ENCODE data around the gene BEND3.

BEND3 gene

DNA sequence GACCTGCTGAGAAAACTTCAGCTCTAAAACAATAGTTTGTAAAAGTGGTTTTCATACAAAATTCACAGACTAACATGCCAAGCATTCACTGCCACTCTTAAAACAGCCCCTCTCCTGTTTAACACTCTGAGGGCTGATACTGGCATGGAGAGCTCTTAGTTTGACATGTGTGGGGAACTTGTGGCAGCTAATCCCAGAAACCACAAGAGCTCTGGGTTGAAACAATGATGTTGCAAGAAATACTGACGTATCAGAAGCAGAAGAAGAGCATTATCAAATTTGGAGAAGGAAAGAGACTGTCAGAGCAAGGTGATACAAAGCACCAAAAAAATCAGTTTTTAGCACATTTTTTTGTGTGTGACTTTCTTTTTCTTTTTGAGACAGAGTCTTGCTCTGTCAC, 5.1 kb downstream of the BEND3 start:
- DNase-seq (ENCODE audit: low read depth): peak; percentile 21
- TF ChIP-seq, protein P1, sequence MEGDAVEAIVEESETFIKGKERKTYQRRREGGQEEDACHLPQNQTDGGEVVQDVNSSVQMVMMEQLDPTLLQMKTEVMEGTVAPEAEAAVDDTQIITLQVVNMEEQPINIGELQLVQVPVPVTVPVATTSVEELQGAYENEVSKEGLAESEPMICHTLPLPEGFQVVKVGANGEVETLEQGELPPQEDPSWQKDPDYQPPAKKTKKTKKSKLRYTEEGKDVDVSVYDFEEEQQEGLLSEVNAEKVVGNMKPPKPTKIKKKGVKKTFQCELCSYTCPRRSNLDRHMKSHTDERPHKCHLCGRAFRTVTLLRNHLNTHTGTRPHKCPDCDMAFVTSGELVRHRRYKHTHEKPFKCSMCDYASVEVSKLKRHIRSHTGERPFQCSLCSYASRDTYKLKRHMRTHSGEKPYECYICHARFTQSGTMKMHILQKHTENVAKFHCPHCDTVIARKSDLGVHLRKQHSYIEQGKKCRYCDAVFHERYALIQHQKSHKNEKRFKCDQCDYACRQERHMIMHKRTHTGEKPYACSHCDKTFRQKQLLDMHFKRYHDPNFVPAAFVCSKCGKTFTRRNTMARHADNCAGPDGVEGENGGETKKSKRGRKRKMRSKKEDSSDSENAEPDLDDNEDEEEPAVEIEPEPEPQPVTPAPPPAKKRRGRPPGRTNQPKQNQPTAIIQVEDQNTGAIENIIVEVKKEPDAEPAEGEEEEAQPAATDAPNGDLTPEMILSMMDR (IDR thresholded peaks at IDR 0.05; ENCODE audit: insufficient read depth, low read depth, low read length, missing control alignments): no peak

DNA sequence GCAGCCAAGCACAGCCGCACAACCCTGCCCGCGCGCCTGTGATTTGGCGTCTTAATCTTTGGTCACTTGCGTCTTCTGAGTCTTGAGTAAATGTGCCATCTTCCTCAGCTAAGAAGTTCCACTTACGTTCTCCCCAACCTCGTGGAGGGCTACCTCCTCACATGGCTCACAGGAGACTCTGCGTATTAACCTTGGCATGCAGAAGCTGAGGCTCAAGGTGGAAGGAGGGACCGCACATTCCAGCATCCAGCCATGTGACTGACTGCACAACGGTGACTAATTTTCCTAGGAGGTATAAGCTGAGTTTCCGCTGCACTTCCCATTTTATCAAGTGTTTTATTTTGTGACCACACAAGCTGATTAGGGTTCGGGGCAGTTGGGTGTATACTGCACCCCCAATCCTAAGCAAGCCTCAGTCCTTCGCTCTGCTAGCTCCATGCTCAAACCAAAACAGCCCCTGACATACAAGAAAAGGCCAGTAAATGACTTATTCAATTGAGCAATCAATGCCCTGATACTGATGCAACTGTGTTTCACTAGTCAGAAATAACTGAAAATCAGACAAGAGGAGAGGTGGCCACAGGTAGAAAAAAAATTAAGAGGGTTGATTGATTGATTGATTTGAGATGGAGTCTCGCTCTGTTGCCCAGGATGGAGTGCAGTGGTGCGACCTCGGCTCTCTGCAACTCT, 7.0 kb downstream of the BEND3 start:
- H3K4me3 ChIP-seq (ENCODE audit: low read length): no peak overlapping the region
- peak; percentile 10 for DNase-seq (ENCODE audit: low read depth)
- TF ChIP-seq, protein P1 (IDR thresholded peaks at IDR 0.05; ENCODE audit: insufficient read depth, low read depth, low read length, missing control alignments): no peak

More for the DNA sequence above, 5.1 kb downstream of the BEND3 start:
- no peak overlapping the region for H3K4me3 ChIP-seq (ENCODE audit: low read length)

DNA sequence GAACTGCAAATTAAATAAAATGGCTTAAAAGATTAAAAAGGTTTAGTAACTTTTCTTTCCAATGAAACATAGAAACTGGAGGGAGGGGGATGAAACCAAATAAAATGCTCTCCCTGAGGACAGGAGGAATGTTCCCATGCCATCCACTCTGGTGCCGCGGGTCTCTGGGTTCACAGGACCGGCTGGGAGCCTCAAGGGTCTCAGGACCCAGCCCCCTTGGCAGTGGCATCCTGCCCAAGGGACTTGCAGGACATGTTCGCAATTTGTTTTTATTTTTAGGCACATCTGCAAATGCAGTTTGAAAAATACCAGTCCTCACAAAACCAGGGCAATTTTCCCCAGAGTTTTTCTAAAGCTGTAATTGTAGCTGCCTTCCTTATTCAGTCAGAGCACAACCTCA, 7.5 kb downstream of the BEND3 start:
- DNase-seq (ENCODE audit: low read depth): no peak
- no peak overlapping the region for H3K4me3 ChIP-seq (ENCODE audit: low read length)
- TF ChIP-seq, protein P1 (IDR thresholded peaks at IDR 0.05; ENCODE audit: insufficient read depth, low read depth, low read length, missing control alignments): no peak

DNA sequence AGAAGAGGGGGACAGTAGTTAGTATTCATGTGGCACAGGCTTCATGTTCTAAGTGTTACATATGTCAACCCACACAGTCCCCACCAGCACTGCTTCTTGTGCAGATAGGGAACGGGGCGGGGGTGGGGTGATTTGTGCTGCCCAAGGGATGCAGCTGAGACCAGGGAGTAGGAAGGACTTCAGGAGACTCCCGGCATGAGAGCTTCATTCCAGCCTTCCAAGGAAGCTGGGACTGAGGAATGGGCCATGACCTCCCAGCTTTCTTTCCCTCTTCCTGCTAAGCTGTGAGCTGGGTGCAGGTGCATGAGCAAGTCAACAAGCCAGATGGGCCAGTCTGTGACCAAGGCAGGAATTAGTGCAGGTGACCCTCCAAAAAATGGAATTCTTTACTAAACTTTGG, 9.2 kb downstream of the BEND3 start:
- DNase-seq (ENCODE audit: low read depth): no peak
- TF ChIP-seq, protein P1 (IDR thresholded peaks at IDR 0.05; ENCODE audit: insufficient read depth, low read depth, low read length, missing control alignments): no peak
- H3K4me3 ChIP-seq (ENCODE audit: low read length): no peak overlapping the region

DNA sequence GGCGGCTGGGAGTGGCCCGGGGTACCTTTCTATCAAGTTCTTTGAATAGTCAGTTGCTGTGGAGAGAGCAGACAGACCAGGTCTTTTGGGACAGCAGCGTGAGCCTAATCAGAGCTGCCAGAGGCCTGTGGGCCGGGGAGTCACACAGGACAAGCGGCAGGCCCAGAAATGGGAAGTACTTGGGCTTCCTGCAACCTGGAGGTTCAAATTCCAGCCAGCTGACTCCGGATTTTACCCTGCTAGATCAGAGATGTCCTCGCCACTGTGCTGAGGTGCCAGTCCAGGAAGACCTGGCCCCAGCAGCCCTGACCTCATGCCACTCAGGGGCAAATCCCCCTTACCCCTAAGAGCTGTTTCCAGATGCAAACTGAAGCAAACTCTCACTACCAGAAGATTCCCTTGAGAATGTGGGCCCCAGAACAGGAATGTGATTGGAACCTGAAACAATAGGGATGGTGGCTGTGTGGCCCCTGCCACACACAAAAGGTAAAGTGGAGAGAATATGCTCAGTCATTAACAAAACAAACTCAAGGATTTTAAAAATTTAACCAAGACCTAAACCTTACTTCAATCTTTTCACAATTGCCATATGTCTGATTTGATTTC, 9.7 kb downstream of the BEND3 start:
- DNase-seq (ENCODE audit: low read depth): no peak
- TF ChIP-seq, protein P1 (IDR thresholded peaks at IDR 0.05; ENCODE audit: insufficient read depth, low read depth, low read length, missing control alignments): no peak
- H3K4me3 ChIP-seq (ENCODE audit: low read length): no peak overlapping the region

DNA sequence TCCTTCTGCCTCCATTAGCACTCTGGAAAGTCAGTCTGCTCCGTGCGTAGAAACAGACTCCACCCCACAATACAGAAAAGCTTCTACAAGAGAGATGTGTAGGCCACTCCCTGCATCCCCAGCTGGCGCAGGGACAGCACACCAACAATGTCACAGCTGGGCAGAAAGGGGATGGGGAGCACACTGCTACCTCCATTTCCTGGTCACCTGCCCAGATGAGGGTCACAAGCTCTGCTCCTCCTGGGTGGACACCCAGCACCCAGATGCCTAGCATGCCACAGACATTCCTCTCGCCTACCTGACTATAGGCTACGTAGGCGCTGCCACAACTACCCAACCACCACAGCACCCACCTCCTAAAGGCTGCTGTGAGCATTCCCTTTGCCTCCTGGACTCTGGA, 12.2 kb downstream of the BEND3 start:
- TF ChIP-seq, protein P1 (IDR thresholded peaks at IDR 0.05; ENCODE audit: insufficient read depth, low read depth, low read length, missing control alignments): no peak
- DNase-seq (ENCODE audit: low read depth): no peak
- no peak overlapping the region for H3K4me3 ChIP-seq (ENCODE audit: low read length)

DNA sequence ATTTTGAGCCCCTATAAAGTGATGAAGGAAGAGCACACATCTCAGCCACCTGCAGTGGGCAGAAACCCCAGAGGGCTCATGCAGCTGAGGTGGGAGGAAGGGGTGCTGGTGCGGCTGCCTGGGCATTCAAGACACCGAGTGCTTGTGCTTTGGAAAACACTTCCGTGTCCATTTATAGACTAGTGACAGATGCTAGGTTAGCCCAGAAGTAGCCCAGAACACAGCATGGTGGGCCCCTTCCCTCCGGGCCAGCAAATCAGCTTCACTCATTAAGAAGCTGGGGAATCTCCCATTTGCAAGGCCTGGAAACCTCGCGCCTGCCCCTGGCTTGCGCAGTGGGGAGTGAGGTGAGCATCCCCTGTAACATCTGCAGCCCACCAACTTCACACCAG, 12.9 kb downstream of the BEND3 start:
- no peak overlapping the region for H3K4me3 ChIP-seq (ENCODE audit: low read length)
- TF ChIP-seq, protein P1 (IDR thresholded peaks at IDR 0.05; ENCODE audit: insufficient read depth, low read depth, low read length, missing control alignments): no peak
- DNase-seq (ENCODE audit: low read depth): no peak

Measured in epithelial cell of esophagus (primary cell).